Progenitor cell of endocrine pancreas (in vitro differentiated cells): Measurements from ENCODE around the gene NT5C2. TPM values are rescaled to one million over a fixed set of nuclear protein-coding genes. Genes with fewer than 3 reads are reported as not detected.

Experiments
- DNase-seq: peaks from one replicate; pipeline ENCODE4 v3.0.0; 2021; ENCODE audit warnings: low spot score; ENCODE audit not compliant: unreplicated experiment
- H3K27ac Mint-ChIP-seq: 2 replicates; pipeline ENCODE4 v1.8.0; 2021; ENCODE audit warnings: mild to moderate bottlenecking, moderate library complexity, mixed read lengths
- H3K27me3 Mint-ChIP-seq: 2 replicates; pipeline ENCODE4 v1.8.0; 2021; ENCODE audit warnings: mixed read lengths
- H3K36me3 Mint-ChIP-seq: 2 replicates; pipeline ENCODE4 v1.8.0; 2022; ENCODE audit warnings: mixed read lengths; ENCODE audit not compliant: insufficient read depth
- H3K4me1 Mint-ChIP-seq: 2 replicates; pipeline ENCODE4 v1.8.0; 2021; ENCODE audit warnings: low read depth, mixed read lengths
- H3K4me3 Mint-ChIP-seq: 2 replicates; pipeline ENCODE4 v1.8.0; 2021; ENCODE audit warnings: low read depth, mild to moderate bottlenecking, moderate library complexity, mixed read lengths
- H3K9me3 Mint-ChIP-seq: 2 replicates; pipeline ENCODE4 v1.8.0; 2021; ENCODE audit warnings: low read depth, mixed read lengths
- total RNA-seq: library from RNA; stranded (reverse); gene quantifications from 2 replicates; pipeline ENCODE4 v1.2.1, GENCODE V29; 2021
- TF ChIP-seq, protein P1 (sequence below): fragments of 200-600 bp; sonication (generic); IDR thresholded peaks from one replicate; pipeline ENCODE4 v1.5.0; 2021; ENCODE audit warnings: antibody characterized with exemption, mild to moderate bottlenecking; ENCODE audit not compliant: unreplicated experiment

Gene NT5C2
- total RNA-seq, 1 donor from 2014 or later, result 131 TPM

DNA sequence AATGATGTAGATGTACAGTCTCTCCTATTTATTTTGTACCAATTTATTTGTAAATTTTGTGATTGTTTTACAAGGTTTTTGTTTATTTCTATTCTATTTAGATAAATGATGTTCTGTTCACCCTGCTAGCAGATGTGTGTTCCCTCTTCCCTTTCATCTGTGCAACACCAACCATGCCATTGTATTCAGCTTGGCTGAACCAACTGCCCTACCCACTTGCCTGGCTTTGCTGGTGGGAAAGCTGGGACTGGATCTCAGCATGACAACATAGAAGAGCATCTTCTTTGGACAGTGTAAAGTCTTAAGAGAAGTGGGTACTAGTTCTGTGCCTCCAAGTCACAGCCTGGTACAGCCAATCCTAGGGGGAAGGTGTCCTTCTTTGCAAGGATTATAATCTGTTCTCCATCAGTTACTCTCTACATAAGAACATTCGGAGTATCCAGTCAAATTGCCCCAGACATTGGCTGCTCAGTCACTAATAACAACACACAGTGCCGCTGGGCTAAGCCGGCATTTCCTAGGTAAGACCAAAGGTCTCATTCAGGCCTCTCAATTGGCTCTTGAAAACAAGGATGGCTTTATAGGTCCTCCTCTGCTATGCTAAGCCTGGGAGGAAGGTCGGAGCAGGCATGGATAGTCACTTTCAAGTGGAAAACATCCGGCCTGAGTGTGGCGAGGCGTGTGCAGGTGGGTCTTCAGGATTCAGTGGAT is 109.7 kb downstream of the NT5C2 start:
- no peaks in the 10 kb centered on the region for H3K9me3 Mint-ChIP-seq
- TF ChIP-seq, protein P1, sequence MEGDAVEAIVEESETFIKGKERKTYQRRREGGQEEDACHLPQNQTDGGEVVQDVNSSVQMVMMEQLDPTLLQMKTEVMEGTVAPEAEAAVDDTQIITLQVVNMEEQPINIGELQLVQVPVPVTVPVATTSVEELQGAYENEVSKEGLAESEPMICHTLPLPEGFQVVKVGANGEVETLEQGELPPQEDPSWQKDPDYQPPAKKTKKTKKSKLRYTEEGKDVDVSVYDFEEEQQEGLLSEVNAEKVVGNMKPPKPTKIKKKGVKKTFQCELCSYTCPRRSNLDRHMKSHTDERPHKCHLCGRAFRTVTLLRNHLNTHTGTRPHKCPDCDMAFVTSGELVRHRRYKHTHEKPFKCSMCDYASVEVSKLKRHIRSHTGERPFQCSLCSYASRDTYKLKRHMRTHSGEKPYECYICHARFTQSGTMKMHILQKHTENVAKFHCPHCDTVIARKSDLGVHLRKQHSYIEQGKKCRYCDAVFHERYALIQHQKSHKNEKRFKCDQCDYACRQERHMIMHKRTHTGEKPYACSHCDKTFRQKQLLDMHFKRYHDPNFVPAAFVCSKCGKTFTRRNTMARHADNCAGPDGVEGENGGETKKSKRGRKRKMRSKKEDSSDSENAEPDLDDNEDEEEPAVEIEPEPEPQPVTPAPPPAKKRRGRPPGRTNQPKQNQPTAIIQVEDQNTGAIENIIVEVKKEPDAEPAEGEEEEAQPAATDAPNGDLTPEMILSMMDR, result no peak
- peaks cover 14% of the 10 kb centered on the region for H3K36me3 Mint-ChIP-seq
- no peaks in the 10 kb centered on the region for H3K27me3 Mint-ChIP-seq
- H3K4me1 Mint-ChIP-seq, result peaks cover under 1% of the 10 kb centered on the region
- no peak overlapping the region for H3K4me3 Mint-ChIP-seq
- H3K27ac Mint-ChIP-seq, result no peak overlapping the region
- DNase-seq, result no peak

DNA sequence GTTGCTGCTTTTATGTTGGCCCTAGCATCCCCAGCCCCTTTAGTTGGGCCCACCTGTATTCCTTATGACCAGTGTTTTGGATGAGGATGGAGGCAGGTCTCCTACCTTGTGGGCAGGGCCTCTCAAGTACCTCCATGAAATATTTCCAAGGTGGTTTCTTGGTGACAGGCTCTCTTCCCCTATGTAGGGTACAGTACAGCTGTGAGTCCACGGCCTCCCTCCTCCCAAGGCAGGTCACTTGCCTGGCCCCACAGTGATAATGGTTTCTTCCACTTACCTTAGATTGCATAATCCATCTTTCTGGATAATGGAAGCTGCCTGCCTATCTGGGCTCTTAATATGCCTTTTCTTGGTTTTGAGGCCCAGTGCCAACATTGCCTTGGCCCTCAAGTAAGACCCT is 110.4 kb downstream of the NT5C2 start:
- Mint-ChIP-seq H3K9me3 (no peaks in the 10 kb centered on the region), H3K36me3 (peaks cover 13% of the 10 kb centered on the region), H3K27ac (no peak overlapping the region), H3K4me1 (peaks cover 1% of the 10 kb centered on the region), H3K27me3 (no peaks in the 10 kb centered on the region), H3K4me3 (no peak overlapping the region)
- no peak for DNase-seq
- TF ChIP-seq, protein P1, result no peak

DNA sequence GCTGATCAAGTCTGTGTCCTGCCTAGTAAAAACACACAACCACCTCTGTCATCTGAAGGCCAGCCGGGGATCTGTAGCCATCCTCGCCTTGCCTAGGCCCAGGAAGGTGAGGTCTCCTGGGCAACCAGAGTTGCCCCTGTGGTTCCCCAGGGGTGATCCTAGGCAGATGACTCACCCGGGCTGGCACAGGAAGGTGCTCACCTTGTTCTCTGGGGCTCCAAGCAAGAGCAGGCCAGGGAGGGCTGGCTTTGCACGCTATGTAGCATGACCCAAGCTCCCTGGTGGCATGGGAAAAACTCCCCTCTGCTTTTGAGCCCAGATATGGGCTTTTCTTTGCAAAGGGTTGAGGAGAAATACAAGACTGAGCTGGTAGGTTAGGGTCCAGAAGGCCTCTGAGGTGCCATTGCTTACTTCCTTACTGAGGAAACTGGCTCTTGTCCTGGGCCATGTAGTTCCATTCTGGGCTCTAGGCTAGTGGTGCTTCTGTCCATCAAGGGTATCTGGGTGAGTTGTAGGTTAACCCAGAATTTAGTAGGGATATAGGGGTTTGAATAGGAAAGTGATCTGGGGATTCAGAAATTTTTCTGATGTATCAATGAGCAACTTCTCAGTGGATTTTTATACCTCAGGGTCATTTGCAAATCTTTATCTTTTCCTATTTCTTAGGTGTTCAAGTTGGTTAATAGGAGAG is 112.0 kb downstream of the NT5C2 start:
- Mint-ChIP-seq H3K27ac (no peak overlapping the region), H3K4me1 (peaks cover 4% of the 10 kb centered on the region), H3K36me3 (peaks cover 14% of the 10 kb centered on the region), H3K9me3 (no peaks in the 10 kb centered on the region), H3K27me3 (no peaks in the 10 kb centered on the region), H3K4me3 (no peak overlapping the region)
- TF ChIP-seq, protein P1, result no peak
- DNase-seq, result no peak

DNA sequence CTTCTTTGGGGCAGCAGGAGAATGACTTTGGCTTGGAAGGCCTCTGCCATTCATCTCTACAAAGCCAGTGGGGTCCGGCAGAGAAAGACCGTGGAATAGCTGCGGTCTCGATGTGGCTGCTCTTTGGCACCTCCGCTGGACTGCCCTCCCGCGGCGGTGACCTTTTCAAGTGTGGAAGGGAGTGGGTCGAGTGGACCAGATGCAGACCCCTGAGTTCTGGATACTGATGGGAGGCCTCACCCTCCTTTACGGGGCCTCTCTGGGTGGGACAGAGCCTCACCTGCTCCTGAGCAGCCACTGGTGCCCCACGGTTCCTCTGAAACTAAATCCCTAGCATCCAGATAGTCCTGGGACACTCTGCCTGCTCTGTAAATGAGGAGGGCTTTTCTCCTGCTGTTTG is 113.1 kb downstream of the NT5C2 start:
- TF ChIP-seq, protein P1, result no peak
- Mint-ChIP-seq H3K9me3 (no peaks in the 10 kb centered on the region), H3K4me3 (no peak overlapping the region), H3K4me1 (peaks cover 4% of the 10 kb centered on the region), H3K36me3 (peaks cover 12% of the 10 kb centered on the region), H3K27me3 (no peaks in the 10 kb centered on the region), H3K27ac (no peak overlapping the region)
- no peak for DNase-seq

DNA sequence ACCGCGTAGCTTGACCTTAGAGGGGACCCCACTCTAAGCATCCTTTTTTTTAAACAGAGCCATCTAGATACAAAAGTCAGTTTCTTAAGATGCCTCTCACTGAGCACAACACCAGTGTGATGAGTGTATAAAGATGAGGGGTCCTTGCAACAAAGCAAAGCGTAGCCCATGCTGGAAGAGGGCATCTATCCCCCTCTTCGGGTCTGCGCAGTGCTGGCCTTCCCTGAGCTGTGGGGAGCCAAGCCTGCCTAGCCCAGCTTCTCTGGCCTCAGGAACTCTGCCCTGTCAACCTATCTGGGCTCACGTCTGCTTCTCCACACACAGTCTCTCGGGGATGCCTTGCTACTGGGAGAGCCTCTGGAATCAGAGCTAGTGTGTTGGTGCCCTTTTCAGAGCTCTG is 114.0 kb downstream of the NT5C2 start:
- H3K27ac Mint-ChIP-seq, result no peak overlapping the region

More for the DNA sequence above, 114.0 kb downstream of the NT5C2 start:
- Mint-ChIP-seq H3K4me3 (no peak overlapping the region), H3K27me3 (no peaks in the 10 kb centered on the region), H3K4me1 (peaks cover 4% of the 10 kb centered on the region), H3K36me3 (peaks cover 12% of the 10 kb centered on the region), H3K9me3 (no peaks in the 10 kb centered on the region)
- no peak for DNase-seq
- TF ChIP-seq, protein P1, result no peak
